OCI-LY1 (cell line): ENCODE results near the gene FAM83C.

Experiments used
- EZH2 ChIP-seq: fragments of 200-600 bp; sonication (generic), shearing (Covaris generic); IDR thresholded peaks from 2 replicates; pipeline ENCODE4 v1.8.0; 2017; ENCODE audit warnings: borderline replicate concordance, mixed run types, mild to moderate bottlenecking, antibody characterized with exemption, low read length, moderate library complexity, mixed read lengths
- TF ChIP-seq, protein P1 (sequence below): fragments of 200-600 bp; sonication (generic), shearing (Covaris generic); IDR thresholded peaks from 2 replicates; pipeline ENCODE4 v1.5.1; 2017; ENCODE audit warnings: mild to moderate bottlenecking, antibody characterized with exemption, low read length, moderate library complexity, mixed read lengths

DNA sequence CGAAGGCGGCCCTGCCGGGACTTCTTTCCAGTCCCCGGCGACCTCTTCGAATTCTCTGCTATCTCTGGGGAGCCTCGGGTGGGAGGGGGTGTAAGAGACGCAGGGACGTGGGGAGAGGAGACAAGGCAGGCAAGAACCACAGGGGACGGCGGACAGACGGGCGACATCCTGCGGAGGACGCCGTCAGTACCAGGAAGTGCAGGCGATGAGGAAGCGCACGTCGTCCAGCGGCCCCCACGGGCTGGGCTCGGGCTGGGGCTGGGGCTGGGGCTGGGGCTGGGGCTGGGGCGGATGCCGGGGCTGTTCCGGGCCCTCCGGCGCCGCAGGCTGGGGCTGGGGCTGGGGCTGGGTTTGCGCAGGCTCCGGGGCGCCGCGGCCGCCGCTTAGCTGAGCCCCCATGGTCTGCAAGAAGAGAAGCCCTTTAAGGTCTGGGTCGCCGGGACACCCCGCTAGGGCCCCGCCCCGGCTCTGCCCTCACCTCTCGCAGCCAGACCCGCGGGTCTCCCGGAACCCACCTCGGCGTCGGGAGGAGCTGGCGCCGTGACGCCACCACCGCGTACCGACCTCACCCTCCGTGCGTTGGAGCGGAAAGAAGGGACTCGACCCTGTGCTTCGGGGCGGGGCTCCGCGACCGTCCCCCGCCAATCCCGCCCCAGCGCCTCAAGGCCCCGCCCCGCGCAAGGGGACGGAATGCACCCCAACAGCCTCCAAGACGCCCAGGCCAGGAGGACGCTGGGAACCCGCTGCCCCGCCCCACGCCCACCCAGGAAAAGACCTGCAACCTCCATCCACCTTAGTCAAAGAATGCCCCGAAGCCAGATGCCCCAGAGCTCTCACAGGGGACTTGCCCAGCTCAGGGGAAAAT, 14.5 kb downstream of the FAM83C start, which contains the start of gene MMP24OS:
- TF ChIP-seq, protein P1, sequence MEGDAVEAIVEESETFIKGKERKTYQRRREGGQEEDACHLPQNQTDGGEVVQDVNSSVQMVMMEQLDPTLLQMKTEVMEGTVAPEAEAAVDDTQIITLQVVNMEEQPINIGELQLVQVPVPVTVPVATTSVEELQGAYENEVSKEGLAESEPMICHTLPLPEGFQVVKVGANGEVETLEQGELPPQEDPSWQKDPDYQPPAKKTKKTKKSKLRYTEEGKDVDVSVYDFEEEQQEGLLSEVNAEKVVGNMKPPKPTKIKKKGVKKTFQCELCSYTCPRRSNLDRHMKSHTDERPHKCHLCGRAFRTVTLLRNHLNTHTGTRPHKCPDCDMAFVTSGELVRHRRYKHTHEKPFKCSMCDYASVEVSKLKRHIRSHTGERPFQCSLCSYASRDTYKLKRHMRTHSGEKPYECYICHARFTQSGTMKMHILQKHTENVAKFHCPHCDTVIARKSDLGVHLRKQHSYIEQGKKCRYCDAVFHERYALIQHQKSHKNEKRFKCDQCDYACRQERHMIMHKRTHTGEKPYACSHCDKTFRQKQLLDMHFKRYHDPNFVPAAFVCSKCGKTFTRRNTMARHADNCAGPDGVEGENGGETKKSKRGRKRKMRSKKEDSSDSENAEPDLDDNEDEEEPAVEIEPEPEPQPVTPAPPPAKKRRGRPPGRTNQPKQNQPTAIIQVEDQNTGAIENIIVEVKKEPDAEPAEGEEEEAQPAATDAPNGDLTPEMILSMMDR: peak; percentile 37
- TF ChIP-seq EZH2: no peak
